ENCODE measurements around the gene LIFR.

- TF ChIP-seq TEAD4 (IDR thresholded peaks at IDR 0.05): no peak
- TF ChIP-seq EGR1 (IDR thresholded peaks at IDR 0.05): no peak
- no peak for TF ChIP-seq REST (IDR thresholded peaks at IDR 0.05; ENCODE audit: low read depth)
- TF ChIP-seq TAF1 (IDR thresholded peaks at IDR 0.05; ENCODE audit: low read depth): no peak
- no peak for TF ChIP-seq YY1 (IDR thresholded peaks at IDR 0.05; ENCODE audit: low read depth)
- no peak for TF ChIP-seq EP300 (IDR thresholded peaks at IDR 0.05; ENCODE audit: borderline replicate concordance)
- no peak for TF ChIP-seq MAX (IDR thresholded peaks at IDR 0.05)
- no peak for TF ChIP-seq RAD21 (IDR thresholded peaks at IDR 0.05; ENCODE audit: low read depth)
Measured at GRCh38 chr5:38431242-38431853, 125.1 kb downstream of the LIFR start.
